SK-N-SH treated with all-trans-retinoic acid at 6 μM for 48 hours (cell line): ENCODE measurements around the gene NCAN.

Experiments used
- ATAC-seq: fragments of 200-7000 bp; cut with Tn5 transposase; 3 replicates; pipeline ENCODE4 v1.9.1; 2020; ENCODE audit warnings: mild to moderate bottlenecking, moderate library complexity
- BACH2 ChIP-seq: fragments of 250-450 bp; sonication (Bioruptor Pico); IDR thresholded peaks from 2 replicates; pipeline ENCODE4 v1.9.0; 2021; ENCODE audit warnings: mild to moderate bottlenecking, borderline replicate concordance
- CSDC2 ChIP-seq: fragments of 250-450 bp; sonication (Bioruptor Pico); IDR thresholded peaks from 2 replicates; pipeline ENCODE4 v1.5.0; 2020; ENCODE audit warnings: mild to moderate bottlenecking, moderate library complexity
- ESRRG ChIP-seq: fragments of 250-450 bp; sonication (Bioruptor Pico); IDR thresholded peaks from 2 replicates; pipeline ENCODE4 v1.6.1; 2021; ENCODE audit warnings: mild to moderate bottlenecking
- ISL1 ChIP-seq: fragments of 250-450 bp; sonication (Bioruptor Pico); IDR thresholded peaks from 2 replicates; pipeline ENCODE4 v2.1.2; 2022; ENCODE audit warnings: mild to moderate bottlenecking, moderate library complexity
- OSR1 ChIP-seq: fragments of 250-450 bp; sonication (Bioruptor Pico); IDR thresholded peaks from 2 replicates; pipeline ENCODE4 v1.8.0; 2022; ENCODE audit warnings: moderate library complexity, mild to moderate bottlenecking, inconsistent platforms
- SNAI2 ChIP-seq: fragments of 250-450 bp; sonication (Bioruptor Pico); IDR thresholded peaks from 2 replicates; pipeline ENCODE4 v1.5.0; 2020; ENCODE audit warnings: mild to moderate bottlenecking, moderate library complexity
- ZC3H10 ChIP-seq: fragments of 250-450 bp; sonication (Bioruptor Pico); IDR thresholded peaks from 2 replicates; pipeline ENCODE4 v1.5.1; 2021; ENCODE audit warnings: mild to moderate bottlenecking, moderate library complexity
- ZFP3 ChIP-seq: fragments of 250-450 bp; sonication (Bioruptor Pico); IDR thresholded peaks from 2 replicates; pipeline ENCODE4 v1.5.0; 2020; ENCODE audit warnings: mild to moderate bottlenecking, moderate library complexity
- ZFP30 ChIP-seq: fragments of 450-650 bp; formaldehyde crosslinking; IDR thresholded peaks from 2 replicates; pipeline ENCODE4 v1.5.0; 2022; ENCODE audit warnings: mild to moderate bottlenecking, moderate library complexity
- ZNF565 ChIP-seq: fragments of 450-650 bp; formaldehyde crosslinking; conservative IDR thresholded peaks from 2 replicates; pipeline ENCODE4 v1.5.0; 2020; ENCODE audit warnings: low read depth, mild to moderate bottlenecking, moderate library complexity
- ZNF8 ChIP-seq: fragments of 450-650 bp; formaldehyde crosslinking; IDR thresholded peaks from 2 replicates; pipeline ENCODE4 v1.5.0; 2020; ENCODE audit warnings: mild to moderate bottlenecking, moderate library complexity
- TF ChIP-seq, protein P1 (sequence below): fragments of 250-450 bp; sonication (Bioruptor Pico); IDR thresholded peaks from 2 replicates; pipeline ENCODE4 v1.5.1; 2020; ENCODE audit warnings: low read depth, mild to moderate bottlenecking, moderate library complexity
- TF ChIP-seq, protein P2 (sequence below): fragments of 250-450 bp; sonication (Bioruptor Pico); IDR thresholded peaks from 2 replicates; pipeline ENCODE4 v1.8.0; 2021; ENCODE audit warnings: low read depth, mild to moderate bottlenecking, moderate library complexity, borderline replicate concordance
- TF ChIP-seq, protein P3 (sequence below): fragments of 250-450 bp; sonication (Bioruptor Pico); IDR thresholded peaks from 2 replicates; pipeline ENCODE4 v1.5.0; 2020; ENCODE audit warnings: mild to moderate bottlenecking, moderate library complexity
- TF ChIP-seq, protein P4 (sequence below): fragments of 250-450 bp; sonication (Bioruptor Pico); IDR thresholded peaks from 2 replicates; pipeline ENCODE4 v1.8.0; 2020; ENCODE audit warnings: mild to moderate bottlenecking, moderate library complexity, borderline replicate concordance

The NCAN gene

DNA sequence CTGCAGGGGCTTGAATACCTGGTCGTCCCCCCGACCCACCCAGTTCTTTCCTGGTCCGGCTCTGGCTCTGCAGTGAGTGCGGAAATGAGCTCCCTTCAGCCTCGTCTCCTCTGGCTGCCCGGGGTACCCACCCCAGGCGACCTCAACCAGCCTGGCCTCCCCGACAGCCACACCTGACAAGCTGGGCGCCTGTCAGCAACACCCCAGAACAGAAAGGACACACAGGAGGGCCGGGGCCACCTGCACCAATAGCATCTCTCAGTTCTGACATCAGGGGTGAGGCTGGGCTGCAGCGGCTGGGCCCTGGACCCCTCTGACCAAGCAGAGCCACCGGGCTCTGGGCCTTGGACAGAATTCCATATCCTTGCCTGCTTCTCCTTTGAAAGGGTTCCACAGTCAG, 88.9 kb downstream of the NCAN start:
- no peak for ATAC-seq
- TF ChIP-seq OSR1 (CRISPR knock-in tag) (no peak), ESRRG (CRISPR knock-in tag) (no peak), ZNF565 (CRISPR knock-in tag) (no peak), CSDC2 (CRISPR knock-in tag) (no peak), ZC3H10 (no peak), SNAI2 (no peak), ZFP30 (CRISPR knock-in tag) (no peak), ZNF8 (no peak), BACH2 (CRISPR knock-in tag) (no peak), ISL1 (CRISPR knock-in tag) (no peak), ZFP3 (CRISPR knock-in tag) (no peak)
- TF ChIP-seq, protein P1, sequence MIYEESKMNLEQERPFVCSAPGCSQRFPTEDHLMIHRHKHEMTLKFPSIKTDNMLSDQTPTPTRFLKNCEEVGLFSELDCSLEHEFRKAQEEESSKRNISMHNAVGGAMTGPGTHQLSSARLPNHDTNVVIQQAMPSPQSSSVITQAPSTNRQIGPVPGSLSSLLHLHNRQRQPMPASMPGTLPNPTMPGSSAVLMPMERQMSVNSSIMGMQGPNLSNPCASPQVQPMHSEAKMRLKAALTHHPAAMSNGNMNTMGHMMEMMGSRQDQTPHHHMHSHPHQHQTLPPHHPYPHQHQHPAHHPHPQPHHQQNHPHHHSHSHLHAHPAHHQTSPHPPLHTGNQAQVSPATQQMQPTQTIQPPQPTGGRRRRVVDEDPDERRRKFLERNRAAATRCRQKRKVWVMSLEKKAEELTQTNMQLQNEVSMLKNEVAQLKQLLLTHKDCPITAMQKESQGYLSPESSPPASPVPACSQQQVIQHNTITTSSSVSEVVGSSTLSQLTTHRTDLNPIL (CRISPR knock-in tag), result no peak
- TF ChIP-seq, protein P2, sequence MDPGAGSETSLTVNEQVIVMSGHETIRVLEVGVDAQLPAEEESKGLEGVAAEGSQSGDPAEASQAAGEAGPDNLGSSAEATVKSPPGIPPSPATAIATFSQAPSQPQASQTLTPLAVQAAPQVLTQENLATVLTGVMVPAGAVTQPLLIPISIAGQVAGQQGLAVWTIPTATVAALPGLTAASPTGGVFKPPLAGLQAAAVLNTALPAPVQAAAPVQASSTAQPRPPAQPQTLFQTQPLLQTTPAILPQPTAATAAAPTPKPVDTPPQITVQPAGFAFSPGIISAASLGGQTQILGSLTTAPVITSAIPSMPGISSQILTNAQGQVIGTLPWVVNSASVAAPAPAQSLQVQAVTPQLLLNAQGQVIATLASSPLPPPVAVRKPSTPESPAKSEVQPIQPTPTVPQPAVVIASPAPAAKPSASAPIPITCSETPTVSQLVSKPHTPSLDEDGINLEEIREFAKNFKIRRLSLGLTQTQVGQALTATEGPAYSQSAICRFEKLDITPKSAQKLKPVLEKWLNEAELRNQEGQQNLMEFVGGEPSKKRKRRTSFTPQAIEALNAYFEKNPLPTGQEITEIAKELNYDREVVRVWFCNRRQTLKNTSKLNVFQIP (CRISPR knock-in tag), result no peak
- TF ChIP-seq, protein P3, sequence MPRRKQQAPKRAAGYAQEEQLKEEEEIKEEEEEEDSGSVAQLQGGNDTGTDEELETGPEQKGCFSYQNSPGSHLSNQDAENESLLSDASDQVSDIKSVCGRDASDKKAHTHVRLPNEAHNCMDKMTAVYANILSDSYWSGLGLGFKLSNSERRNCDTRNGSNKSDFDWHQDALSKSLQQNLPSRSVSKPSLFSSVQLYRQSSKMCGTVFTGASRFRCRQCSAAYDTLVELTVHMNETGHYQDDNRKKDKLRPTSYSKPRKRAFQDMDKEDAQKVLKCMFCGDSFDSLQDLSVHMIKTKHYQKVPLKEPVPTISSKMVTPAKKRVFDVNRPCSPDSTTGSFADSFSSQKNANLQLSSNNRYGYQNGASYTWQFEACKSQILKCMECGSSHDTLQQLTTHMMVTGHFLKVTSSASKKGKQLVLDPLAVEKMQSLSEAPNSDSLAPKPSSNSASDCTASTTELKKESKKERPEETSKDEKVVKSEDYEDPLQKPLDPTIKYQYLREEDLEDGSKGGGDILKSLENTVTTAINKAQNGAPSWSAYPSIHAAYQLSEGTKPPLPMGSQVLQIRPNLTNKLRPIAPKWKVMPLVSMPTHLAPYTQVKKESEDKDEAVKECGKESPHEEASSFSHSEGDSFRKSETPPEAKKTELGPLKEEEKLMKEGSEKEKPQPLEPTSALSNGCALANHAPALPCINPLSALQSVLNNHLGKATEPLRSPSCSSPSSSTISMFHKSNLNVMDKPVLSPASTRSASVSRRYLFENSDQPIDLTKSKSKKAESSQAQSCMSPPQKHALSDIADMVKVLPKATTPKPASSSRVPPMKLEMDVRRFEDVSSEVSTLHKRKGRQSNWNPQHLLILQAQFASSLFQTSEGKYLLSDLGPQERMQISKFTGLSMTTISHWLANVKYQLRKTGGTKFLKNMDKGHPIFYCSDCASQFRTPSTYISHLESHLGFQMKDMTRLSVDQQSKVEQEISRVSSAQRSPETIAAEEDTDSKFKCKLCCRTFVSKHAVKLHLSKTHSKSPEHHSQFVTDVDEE, result no peak
- TF ChIP-seq, protein P4, sequence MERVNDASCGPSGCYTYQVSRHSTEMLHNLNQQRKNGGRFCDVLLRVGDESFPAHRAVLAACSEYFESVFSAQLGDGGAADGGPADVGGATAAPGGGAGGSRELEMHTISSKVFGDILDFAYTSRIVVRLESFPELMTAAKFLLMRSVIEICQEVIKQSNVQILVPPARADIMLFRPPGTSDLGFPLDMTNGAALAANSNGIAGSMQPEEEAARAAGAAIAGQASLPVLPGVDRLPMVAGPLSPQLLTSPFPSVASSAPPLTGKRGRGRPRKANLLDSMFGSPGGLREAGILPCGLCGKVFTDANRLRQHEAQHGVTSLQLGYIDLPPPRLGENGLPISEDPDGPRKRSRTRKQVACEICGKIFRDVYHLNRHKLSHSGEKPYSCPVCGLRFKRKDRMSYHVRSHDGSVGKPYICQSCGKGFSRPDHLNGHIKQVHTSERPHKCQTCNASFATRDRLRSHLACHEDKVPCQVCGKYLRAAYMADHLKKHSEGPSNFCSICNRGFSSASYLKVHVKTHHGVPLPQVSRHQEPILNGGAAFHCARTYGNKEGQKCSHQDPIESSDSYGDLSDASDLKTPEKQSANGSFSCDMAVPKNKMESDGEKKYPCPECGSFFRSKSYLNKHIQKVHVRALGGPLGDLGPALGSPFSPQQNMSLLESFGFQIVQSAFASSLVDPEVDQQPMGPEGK, result no peak
